ENCODE results near the gene FAAP20. TPM values are rescaled to one million over a fixed set of nuclear protein-coding genes. Genes with fewer than 3 reads are reported as not detected.

FAAP20 gene
- total and polyA plus RNA-seq, 9 of the 15 experiments (the other 6 are each of a cell fraction or from before 2014, with no cell fraction given), result 0.58 to 143 (median 9.9) TPM

DNA sequence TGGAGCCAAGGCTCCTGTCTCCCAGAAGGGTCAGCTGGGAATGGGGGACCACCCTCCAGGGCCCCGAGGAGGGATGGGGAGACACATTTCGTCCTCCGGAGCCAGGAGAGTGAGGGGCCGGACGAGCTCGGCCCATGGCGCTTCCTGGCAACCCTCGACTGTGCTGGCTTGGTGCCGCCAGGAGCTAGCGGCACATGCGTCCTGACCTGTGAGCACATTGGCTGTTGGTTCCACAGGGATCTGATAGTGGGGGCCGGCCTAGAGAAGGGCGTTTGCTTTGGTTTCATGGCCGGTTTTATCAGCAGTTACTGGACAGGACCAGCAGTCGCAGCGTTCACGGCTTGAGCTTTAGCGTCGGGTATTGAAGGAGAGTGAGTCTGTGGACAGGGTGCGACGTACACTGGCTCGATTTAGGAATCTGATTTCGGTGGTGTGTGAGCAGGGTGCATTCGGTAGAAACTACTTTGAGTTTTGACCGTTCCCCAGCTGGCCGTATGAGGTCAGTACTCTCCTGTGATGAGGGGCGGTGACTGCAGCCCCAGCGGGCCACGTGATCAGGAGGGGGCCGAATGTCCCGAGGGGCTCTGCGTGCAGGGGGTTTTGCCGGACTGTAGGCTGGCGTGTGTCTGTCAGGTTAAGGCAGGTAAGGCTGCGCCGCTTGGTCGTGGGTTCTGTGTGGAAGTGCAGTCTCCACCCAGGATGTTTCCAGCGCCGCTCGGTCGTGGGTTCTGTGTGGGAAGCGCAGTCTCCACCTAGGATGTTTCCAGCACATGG lies 18.7 kb downstream of the FAAP20 start (continued):
- TF ChIP-seq, protein P1, sequence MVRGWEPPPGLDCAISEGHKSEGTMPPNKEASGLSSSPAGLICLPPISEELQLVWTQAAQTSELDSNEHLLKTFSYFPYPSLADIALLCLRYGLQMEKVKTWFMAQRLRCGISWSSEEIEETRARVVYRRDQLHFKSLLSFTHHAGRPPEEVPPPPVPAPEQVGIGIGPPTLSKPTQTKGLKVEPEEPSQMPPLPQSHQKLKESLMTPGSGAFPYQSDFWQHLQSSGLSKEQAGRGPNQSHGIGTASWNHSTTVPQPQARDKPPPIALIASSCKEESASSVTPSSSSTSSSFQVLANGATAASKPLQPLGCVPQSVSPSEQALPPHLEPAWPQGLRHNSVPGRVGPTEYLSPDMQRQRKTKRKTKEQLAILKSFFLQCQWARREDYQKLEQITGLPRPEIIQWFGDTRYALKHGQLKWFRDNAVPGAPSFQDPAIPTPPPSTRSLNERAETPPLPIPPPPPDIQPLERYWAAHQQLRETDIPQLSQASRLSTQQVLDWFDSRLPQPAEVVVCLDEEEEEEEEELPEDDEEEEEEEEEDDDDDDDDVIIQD (CRISPR knock-in tag; IDR thresholded peaks at IDR 0.05), result no peak
- peak; percentile 91 for TF ChIP-seq TFE3 (CRISPR knock-in tag; IDR thresholded peaks at IDR 0.05)
- no peak for TF ChIP-seq SPI1 (IDR thresholded peaks at IDR 0.05; ENCODE audit: borderline replicate concordance, low read depth, low read length)
- peak; percentile 66; the same call in 1 of the 2 replicates for TF ChIP-seq JUND (IDR thresholded peaks at IDR 0.05; ENCODE audit: borderline replicate concordance, low read depth, low read length)
- peak; percentile 62; the same call in 2 of the 3 replicates for TF ChIP-seq JUND (tag; IDR thresholded peaks at IDR 0.05; ENCODE audit: borderline replicate concordance, low read depth, low read length)
- no peak for TF ChIP-seq ZBTB49 (CRISPR knock-in tag; IDR thresholded peaks at IDR 0.05; ENCODE audit: borderline replicate concordance)
- TF ChIP-seq ZNF551 (CRISPR knock-in tag; IDR thresholded peaks at IDR 0.05), result no peak
- TF ChIP-seq ZNF318 (IDR thresholded peaks at IDR 0.05; ENCODE audit: borderline replicate concordance in 1 of 2, low read depth in 1 of 2), result no peak
- TF ChIP-seq NBN (IDR thresholded peaks at IDR 0.05; ENCODE audit: low read depth), result peak; percentile 77
